Suppressor macrophage treated with lipopolysaccharide for 1 hour (primary cell): ENCODE results near the gene SERPINA12.
A peak's percentile ranks its signal among the peaks of the same experiment; 100 is the strongest.
"Not testable (repeated sequence)": the region's sequence is repeated elsewhere in the genome, so short reads cannot be mapped to it uniquely, and the experiment has no call there.

Experiments used
- DNase-seq, 3 donors: peaks; one replicate each; pipeline ENCODE4 v3.0.0-alpha.2; 2020 to 2022

SERPINA12 gene

DNA sequence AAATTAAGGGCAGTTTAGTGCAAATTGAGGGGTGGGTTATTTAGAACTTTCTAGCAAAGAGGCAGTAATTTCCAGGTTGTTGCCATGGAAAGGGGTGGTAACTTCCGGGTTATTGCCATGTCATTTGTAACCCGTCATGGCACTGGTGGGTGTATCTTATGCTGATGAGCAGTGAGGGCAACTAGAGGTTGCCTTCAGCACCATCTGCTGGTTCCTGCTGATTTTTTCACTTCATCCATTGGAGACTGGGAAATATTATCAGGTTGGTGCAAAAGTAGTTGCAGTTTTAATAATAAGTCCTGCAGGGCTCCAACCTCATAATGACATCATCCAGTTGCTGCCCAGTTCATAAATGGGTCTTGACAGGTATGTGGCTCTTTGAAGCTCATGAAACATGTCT is 27.6 kb upstream of the SERPINA12 start:
- DNase-seq: peak in 2 of 3 donors; percentile 7 to 12

DNA sequence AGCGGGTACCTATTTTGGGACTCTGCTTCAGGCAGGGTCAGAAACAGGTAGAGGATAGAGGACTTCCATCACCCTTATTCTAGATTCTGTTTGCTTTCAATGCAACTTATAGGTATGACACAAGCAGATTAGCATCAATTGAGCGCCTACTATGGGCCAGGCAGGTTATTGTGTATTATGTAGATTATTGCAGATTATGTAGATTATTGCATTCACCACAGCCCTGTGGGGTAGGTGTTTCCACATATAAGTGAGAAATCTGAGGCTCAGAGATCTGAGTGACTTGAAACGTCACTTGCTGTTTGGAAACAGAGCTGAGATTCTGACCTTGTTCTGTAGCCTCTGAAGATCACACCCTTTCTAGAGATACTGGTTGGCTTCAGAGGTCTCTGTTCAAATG is 26.2 kb upstream of the SERPINA12 start:
- no peak for DNase-seq

DNA sequence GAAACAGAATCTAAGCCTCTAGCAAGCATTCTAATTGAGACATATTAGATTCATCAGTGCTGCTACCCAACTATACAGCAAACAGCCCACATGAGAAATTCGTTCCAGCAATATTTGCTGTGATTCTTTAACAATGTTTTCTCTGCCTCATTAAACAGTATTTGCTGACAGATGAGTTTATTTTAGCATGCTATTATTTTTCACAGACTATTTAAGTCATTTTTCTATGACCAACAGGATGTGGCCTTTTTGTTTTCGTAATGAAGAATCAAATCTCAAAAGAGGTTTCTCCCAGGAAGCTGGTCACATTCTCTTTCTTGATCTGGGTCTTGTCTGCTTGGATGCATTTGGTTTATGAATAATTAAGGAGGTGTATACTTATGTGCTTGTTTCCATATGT is 23.2 kb upstream of the SERPINA12 start:
- no peak for DNase-seq

DNA sequence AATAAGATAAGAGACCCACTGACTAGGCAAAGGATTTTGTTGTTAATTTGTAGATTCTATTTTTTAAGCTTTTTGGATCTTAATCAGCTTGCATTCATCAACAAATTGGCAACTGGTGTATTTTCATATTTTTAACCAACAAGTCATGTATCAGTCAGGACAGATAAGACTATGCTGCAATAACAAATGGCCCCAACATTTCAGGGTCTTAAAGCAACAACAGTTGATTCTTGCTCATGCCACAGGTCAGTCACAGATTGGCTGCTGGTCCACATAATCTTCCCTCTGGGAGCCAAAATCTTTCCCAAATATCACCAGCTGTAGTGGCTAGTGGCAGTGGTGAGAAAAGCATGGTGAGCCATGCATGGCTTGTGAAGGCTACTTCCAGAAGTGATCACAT is 21.9 kb upstream of the SERPINA12 start:
- no peak for DNase-seq

DNA sequence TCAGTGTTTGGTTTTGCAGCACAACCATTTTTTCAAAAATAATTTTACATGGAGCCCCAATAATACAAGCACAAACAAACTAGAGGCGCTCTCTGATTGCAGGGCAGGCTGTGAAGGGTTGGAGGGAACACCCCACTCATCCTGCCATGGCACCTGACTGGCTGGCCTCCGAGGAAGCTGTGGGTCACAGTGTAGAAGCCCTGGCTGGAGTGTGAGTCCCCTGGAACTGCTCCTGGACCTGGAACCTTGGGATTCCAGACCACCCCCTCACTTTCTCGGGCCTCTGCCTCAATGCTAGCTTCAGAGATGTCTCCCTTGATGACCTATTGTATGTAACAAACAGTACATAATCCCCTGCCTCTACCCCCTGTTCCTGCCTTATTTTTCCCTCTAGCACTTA is 14.8 kb upstream of the SERPINA12 start:
- no peak for DNase-seq

DNA sequence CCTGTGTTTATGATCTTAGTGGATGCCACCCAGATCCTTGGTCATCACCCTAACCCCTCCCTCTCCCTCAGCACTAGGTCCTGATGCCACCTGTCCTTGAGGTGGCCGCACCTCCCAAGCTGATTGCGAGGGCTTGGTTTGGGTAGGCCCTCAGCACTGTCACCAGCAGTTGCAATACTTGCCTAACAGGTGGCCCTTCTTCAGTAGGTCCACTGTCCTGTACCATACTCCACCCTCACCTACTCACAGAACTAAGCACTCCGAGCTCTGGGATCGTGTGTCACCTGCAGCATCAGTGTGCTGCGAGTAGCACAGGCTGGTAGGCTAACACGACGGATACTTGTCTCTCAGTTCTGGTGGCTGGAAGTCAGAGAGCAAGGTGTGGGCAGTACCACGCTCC is 14.0 kb upstream of the SERPINA12 start:
- DNase-seq: no peak

DNA sequence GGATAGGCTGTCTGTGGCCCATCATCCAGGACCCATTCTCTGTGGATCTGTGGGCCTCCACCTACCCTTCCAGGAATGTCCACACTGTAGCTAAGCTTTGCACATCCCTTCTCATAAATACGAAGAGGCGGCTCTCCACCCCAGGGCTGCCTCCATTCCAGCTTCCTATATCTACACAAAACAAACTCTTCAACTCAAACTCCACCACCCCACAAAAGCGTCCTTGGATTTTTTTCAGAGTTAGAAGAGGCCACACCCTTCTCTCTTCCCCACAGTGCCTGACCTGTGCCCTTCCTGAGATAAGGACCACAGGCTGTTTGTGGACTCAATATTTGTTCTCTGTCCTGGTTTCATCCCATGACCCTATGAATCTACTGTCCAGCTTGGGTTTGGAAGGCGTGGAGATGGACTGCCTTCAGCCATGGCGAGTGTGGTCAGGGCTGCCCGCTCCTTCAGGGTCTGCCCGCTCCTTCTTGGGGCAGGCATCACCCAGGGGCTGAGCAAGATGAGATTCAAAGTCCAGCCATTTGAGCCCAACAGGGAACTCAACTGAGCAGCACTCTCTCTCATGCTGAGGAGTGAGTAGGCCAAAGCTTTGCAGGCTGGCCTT is 13.0 kb upstream of the SERPINA12 start:
- DNase-seq: no peak

DNA sequence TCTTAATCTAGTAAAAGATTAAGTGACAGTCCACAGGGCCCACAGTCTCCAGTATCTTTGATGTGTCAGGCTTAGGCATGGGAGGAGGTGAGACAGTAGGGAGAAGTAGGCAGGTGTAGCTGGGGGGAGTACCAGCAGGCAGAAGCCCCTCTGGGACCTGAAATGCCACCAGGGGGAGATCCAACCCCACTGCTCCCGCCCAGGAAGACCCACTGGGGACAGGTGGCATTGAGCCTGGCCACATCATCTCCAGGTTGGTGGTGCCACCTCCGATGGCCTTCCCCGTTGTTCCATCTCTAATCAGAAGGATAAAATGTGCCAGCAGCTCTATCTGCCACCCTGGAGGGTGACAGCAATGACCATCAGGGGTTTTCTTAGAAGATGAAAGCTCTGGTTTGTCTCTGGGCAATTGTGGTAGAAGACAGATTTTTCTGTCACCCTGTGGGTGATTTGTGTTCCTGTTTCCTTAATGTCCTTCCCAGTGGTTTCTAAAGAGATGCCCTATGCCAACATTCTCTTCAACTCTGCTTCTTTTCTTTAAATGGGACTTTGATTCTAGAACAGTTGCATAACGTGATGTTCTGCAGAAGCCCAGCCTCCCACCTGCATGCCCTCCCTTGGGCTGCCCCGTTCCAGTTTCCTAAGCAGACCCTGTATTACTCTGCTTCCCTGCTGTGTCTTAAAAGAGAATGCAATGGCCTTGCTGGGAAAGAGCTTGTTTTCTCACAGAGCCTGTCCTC is 12.3 kb upstream of the SERPINA12 start:
- no peak for DNase-seq

DNA sequence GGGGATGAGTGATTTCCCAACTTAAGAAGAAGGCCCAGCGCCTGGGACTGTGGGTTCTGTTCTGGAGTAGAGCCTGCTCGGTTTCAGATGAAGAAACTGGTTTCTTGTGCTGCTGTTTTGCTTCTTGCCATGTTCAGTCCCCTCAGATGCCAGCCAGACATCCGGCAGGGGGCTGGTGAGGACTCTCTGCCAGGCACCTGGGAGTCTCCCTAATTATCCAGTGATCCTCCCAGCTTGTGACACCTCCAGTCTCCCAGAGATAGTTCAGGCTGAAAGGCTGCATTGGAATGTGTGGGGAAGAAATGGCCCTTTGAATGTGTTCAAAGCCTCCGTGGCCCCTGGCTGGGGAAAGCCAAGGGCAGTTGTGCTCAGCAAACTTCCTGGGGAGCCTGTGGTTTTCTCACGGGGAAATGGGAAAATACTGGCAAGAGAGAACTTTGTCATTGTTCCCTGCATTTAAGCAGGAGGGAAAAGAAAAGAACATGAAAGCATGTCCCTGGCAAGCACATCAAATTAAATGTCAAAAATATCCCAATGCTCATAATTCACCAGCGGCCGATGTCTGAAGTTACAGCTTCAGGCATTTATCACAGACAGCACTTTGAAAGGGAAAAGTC is 8.5 kb upstream of the SERPINA12 start:
- no peak for DNase-seq

DNA sequence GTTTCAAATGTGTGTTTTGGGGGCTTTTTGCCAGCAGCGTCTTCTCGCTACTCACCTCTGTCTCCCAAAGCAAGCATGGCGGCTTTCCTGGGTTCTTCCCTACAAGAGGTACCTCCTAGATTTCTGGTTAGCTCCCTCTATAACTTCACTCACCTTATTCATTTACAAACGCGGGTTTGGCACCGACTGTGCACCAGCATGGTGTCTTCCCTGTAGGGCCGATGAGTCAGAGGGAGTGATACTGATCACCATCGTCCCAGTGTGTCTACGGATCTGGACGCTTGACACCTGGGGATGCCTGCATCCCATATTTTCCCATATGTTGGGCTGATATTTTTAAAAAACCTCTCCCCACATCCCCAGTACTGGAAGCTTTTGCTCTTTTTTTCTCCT is 8.0 kb upstream of the SERPINA12 start:
- DNase-seq: no peak

DNA sequence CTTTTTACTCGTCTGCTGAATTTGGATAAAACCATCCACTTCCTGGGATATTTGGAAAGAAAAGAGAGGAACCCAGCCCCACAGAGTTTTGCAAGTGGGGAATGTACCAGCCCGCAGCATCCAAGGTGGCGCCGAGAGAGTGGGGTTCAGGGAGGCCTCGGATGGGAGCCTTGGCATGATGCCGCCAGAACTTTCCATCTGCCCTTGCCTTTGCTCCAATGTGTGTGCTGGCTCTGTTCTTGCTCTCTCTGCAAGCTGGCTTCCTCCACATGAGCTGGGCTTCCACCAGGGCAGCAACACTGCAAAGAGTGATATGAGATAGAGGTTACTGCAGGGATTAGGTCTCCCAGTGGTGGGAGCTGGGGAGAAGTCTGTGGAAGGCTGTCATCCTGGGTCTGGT is 6.6 kb upstream of the SERPINA12 start:
- no peak for DNase-seq

DNA sequence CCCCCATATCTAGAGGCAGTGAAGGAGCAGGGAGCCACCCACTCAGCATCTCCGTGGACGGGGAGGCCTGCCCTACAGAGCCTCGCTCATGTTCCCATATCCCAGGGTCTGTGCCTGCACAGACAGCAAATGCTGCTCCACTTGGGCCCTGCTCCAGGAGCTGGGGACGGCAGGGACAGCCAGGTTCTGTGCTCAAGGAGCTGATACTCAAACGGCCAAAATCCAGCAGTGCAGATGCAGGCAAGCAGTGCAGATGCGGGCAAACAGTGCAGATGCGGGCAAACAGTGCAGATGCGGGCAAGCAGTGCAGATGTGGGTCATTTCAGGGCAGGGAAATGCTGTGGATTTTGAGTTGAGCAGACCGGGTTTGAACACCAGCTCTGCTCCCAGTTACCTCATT is 6.2 kb upstream of the SERPINA12 start:
- no peak for DNase-seq

DNA sequence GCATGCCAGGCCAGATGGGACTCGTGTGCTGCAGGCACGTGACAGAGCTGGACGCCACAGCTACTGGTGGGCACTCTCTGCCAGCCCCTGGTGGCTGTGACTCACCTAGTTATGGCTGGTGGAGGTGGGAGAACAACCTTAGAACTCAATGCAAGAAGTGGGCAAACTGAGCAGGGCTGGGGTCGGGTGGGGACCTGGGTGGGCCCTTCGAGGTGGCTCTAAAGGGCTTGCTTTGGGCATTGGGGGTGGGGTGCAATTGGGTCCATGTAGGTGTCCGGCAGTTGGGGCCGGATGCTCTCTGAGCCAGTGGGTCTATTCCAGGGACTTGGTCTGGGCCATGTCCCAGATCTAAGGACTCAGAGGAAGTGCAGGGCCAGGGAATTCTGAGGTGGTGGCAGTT is 5.1 kb upstream of the SERPINA12 start:
- DNase-seq: no peak

DNA sequence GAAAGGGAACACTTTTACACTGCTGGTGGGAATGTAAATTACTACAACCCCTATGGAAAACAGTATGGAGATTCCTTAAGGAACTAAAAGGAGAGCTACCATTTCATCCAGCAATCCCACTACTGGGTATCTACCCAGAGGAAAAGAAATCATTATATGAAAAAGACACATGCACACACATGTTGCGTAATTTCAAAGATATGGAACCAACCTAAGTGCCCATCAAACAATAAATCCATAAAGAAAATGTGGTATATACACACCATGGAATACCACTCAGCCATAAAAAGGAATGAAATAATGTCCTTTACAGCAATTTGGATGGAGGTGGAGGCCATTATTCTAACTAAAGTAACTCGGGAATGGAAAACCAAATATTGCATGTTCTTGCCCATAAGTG is 1.2 kb upstream of the SERPINA12 start:
- DNase-seq: not testable (repeated sequence)

DNA sequence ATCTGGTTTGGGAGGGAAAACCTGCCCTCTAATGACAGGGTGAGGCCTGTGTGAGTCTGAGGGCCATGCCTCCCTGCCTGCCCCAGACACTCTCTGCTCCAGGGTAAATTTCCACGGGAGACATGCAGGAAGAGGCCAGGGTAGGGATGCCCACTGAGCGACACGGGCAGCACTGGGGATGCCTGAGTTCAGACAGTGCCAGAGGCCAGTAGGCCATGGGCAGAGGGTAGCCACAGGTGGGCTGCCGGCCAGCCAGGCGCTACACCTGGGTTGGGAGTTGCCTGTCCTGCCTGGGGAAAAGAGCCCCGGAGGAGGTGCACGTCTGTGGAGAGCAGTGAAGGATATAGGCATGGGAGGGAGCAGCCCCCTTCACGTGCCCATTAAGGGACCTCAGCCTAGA is 3.6 kb downstream of the SERPINA12 start:
- DNase-seq: no peak

DNA sequence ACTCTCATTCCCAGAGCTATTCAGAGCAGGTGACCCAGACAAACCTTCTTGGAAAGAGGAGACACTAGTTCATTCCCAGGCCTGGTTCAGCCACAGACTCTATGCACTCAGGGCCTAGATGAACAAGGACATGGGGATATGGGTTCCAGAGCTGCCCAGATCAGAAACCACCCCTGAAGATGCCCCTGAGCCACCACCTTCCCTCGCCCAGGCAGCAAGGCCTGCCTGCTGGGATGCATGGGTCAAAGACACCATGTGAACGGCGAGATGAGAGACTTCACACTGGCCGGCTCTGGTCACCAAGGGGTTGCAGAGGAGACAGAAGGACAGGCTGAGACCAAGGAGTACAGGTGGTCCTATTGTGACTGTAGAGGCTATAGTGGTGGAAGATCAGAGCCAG is 4.1 kb downstream of the SERPINA12 start:
- no peak for DNase-seq

DNA sequence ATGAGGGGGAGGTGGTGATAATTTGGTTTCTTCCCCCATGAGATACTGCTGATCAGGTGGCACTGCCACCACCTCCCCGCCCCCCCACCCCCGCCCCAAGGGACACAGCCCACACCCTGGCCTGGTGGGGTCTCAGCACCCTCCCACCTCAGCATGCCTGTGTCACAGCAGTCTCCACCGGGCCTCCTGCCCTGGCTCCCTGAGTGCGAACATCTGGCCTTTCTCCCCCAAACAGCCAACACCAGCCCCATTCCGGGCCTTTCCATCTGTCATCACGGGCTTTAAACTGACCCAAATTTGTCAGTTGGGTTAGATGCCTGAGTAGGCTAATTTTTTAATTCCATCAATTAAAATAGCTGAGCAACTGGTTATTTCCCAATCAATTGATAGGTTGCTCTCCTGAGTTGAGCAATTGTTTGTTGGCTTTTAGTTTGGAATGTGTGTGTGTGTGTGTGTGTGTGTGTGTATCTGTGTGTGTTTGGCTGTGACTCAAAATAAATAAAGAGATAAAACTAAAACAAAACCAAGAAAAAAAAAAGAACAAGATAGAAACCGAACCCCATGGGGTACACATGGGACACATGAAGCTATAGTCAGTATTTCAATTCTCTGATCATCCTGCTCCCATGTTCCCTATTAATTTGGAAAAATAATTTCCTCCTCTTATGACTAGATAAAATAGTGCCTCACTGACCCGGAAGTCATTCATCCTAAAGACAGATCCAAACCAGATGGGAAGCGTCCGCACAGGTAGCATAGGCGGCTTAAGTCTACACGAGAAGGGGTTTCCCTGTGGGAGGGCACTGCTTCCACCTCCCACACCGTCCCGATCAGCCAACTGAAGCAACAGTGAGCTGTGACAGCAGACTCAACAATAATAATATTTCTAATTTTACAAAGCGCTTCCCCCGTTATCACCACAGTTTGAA is 7.4 kb downstream of the SERPINA12 start:
- DNase-seq: no peak

DNA sequence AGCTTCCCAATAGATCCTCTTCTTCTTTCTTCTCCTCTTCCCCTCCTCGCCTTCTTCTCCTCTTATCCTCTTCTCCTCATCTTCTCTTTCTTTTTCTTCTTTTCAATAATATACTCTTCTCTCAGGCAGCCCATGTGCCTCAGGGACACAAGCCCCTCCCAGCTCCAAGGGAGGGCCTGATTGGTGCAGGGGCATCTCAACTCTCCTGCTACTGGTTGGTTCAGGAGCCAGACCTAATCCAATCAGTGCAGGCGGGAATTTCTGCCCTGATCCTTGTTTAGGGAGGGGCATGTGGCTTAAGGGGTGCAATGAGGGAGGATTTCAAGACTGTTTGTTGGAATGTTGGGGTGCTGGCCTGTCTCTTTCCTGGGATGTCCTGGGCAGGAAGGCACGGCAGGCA is 9.0 kb downstream of the SERPINA12 start:
- DNase-seq: no peak

DNA sequence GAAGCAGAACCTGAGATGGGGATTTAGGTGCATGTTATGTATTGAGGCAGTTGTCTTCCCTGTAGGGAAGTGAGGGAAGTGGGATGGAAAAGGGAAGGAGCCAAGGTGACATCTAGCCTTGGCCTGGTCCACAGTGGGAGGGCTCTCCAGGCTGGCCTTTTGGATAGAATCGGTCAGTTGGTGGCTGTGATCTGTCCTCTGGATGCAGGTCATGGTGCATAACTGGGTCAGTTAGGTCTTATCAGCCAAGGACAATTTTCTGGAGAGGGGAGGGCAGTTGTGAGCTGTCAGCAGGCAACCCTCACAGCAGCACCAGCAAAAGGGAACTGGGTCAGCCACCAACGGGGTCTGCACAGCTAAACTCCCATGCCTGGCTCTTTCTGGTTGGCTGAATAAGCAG is 9.6 kb downstream of the SERPINA12 start:
- DNase-seq: no peak

DNA sequence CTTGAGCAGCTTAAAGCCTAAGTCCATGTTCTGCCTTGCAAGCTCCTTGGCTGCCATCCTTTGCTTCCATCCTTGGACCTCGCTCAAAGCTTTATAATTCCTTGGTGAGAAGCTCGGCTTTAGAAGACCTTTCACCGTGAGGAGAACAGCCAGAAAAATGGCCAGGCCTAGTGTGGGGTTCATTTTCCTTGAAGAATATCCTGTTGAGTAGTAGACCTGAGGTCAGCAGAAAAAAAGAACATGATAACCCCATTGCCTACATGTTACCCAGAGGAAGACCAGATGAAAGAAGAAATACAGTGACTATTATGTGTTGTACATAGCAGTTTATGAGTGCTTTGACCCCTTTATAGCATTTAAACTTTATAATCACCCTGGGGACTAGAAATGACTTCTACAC is 11.1 kb downstream of the SERPINA12 start:
- DNase-seq: no peak

DNA sequence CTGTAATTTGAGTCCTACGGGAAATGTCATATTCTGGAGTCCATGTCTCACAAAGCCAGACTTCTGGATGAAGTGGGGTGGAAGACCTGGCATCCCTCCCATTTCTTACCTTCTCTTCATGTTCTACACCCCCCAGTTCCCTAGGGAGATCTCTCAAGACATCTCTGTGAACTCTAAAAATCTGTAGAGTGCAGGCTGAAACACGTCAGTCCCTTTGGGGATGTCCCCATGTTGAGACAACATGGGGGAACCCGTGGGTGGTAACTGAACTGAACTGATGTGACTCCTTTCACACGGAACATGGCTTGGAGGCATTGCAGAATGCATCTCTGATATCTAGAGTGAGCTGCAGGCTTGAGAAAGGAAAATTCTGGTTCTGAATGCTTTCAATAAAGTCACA is 15.2 kb downstream of the SERPINA12 start:
- peak in 1 of 3 donors; percentile 10 for DNase-seq

DNA sequence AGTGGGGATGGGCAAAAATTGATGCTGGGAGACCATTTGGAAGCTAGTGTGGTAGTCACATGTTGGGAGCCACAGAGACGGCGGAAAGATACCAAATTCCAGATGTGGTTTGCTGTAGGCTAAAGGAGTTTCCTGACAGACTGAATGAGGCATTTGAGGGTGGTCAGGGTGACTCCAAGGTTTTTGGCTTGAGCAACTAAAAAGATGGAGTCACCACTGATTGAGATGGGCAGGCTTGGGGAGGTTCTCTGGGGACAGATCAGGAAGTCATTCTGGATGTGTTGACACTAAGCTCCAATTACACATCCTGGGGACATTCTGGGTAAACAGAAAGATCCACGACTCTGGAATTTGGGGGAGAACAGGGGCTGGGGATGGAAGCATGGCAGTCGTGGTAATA is 17.8 kb downstream of the SERPINA12 start:
- DNase-seq: no peak

DNA sequence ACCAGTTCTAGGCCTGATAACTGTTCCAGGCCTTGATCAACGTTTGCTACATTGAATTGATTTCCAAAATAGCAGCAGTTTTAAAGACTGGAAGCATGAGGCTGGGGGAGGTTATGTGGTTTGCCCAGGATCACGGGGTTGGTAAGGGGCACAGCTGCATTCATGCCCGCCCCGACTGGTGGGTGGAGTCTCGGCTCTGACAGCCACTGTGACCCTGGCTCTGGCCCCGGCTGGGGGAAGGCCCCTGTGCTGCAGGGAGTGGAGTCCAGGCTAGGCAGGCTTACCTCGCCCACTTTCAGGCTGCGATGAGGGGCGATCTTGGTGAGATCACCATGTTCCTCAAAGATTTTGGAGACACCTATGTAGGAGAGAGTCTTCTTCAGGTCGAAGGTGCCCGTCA is 19.9 kb downstream of the SERPINA12 start:
- DNase-seq: no peak
